ENCODE results near the gene CALML5.

Gene CALML5

GRCh38 chr10:5499493-5500140 is at the start of gene CALML5:
Gene CALML5, minus strand, starts transcription at chr10:5499570. Its CDS starts 132 bp downstream, at chr10:5499438.
- no peak for DNase-seq

GRCh38 chr10:5547931-5548660 is 48.7 kb upstream of the CALML5 start:
- DNase-seq = peak; percentile 18

- DNase-seq = no peak
Observed at GRCh38 chr10:5547681-5547930, 48.2 kb upstream of the CALML5 start.

- DNase-seq = no peak
Observed at GRCh38 chr10:5546891-5547680, 47.7 kb upstream of the CALML5 start.

GRCh38 chr10:5545778-5546710 is 46.7 kb upstream of the CALML5 start:
- no peak for DNase-seq

GRCh38 chr10:5545426-5545777 is 46.0 kb upstream of the CALML5 start:
- DNase-seq = no peak

GRCh38 chr10:5545011-5545410 is 45.6 kb upstream of the CALML5 start:
- no peak for DNase-seq

- DNase-seq = no peak
Observed at GRCh38 chr10:5544216-5544805, 44.9 kb upstream of the CALML5 start.

- DNase-seq = no peak
Observed at GRCh38 chr10:5543623-5544022, 44.3 kb upstream of the CALML5 start.

GRCh38 chr10:5542100-5542499 is 42.7 kb upstream of the CALML5 start:
- no peak for DNase-seq

GRCh38 chr10:5540891-5541290 is 41.5 kb upstream of the CALML5 start:
- DNase-seq = no peak

- no peak for DNase-seq
Observed at GRCh38 chr10:5540080-5540479, 40.7 kb upstream of the CALML5 start.

GRCh38 chr10:5538892-5539651 is 39.7 kb upstream of the CALML5 start:
- DNase-seq = no peak

GRCh38 chr10:5538446-5538845 is 39.1 kb upstream of the CALML5 start:
- no peak for DNase-seq

- no peak for DNase-seq
Observed at GRCh38 chr10:5537684-5538083, 38.3 kb upstream of the CALML5 start.

GRCh38 chr10:5536486-5537081 is 37.2 kb upstream of the CALML5 start:
- DNase-seq = no peak

GRCh38 chr10:5534880-5535856 is 35.8 kb upstream of the CALML5 start:
- peak; percentile 70 for DNase-seq

GRCh38 chr10:5534051-5534821 is 34.9 kb upstream of the CALML5 start:
- no peak for DNase-seq

- no peak for DNase-seq
Observed at GRCh38 chr10:5533098-5533731, 33.8 kb upstream of the CALML5 start.

Data from inflammatory macrophage treated with lipopolysaccharide for 4 hours (primary cell).